HG03565 (cell line): ENCODE data around the gene TNFAIP8L3.
"Not testable (repeated sequence)": the region's sequence is repeated elsewhere in the genome, so short reads cannot be mapped to it uniquely, and the experiment has no call there.

Source experiments
- ATAC-seq: cut with Tn5 transposase; IDR thresholded peaks from one replicate; pipeline ENCODE4 v1.9.1; 2021; ENCODE audit warnings: mild to moderate bottlenecking, moderate library complexity; ENCODE audit not compliant: unreplicated experiment

TNFAIP8L3 gene

DNA sequence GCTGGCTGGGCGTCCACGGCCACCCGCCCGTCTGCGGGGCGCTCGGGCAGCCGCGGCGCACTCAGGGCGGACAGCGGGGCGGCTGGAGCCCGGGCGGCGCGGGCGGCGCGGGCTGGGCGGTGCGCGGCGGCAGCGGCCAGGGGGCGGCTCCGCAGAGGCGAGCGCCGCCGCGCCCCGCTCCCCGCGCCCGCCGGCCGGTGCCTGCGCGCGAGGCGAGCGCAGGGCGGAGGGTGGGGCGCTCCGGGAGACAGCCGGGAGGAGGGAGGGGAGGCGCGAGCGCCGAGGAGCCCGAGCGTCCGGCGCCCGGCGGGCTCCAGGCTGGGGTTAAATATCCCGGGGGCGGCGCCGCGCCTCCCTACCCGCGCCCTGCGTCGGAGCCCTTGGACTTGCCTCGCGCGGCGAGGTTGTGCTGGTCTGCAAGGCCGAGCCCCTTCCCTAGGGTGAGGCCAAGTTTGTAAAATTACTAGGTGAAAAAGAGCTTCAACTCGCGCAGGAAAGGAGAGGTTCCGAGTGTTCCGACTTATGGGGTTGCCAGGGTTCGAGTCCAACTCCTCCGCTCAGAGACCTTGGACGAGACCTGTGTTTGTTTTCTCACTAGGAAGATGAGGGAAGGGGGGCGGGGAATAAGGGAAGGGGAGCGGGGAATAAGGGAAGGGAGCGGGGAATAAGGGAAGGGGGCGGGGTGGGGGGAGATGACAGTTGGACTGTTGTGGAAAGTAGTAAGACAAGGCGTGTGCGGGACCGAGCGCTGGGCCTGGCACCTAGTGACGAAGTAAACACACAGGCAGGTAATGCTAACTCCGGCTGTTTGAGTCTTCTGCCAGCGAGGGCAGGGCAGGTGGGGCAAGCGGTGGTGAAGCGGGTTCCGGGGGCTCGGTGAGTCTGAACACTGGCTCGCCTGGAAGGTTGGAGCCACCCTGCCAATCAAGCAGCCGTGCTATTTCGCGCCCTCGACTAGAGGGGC, at the start of gene TNFAIP8L3:
Gene TNFAIP8L3, minus strand, starts transcription at position 301 of the 964 bp plus-strand sequence. CDS start 311 bp downstream, outside the sequence.
- ATAC-seq, result no peak

DNA sequence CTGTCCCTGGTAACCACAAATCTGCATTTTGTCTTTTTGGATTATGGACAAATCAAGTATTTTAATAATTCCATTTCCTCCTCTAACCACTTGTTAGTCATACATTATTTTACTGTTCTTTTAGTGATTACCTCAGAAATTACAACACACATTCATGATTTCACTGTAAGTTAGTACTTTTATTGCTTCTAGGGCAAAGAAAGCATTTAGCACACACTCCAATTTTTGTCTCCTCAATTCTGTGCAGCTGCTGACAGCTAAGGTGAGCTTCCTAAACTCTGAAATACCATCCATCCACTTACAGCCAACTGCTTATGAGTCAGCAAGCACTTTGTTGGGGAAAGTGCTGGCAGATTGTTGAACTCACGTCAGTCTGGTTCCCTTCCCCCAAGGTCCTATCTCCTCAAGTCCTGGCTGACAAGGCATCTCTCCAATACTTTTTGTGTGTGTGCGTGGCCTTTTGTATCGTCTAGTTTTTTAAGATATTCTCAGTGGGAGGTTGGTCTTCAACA, 49.4 kb upstream of the TNFAIP8L3 start:
- no peak for ATAC-seq

DNA sequence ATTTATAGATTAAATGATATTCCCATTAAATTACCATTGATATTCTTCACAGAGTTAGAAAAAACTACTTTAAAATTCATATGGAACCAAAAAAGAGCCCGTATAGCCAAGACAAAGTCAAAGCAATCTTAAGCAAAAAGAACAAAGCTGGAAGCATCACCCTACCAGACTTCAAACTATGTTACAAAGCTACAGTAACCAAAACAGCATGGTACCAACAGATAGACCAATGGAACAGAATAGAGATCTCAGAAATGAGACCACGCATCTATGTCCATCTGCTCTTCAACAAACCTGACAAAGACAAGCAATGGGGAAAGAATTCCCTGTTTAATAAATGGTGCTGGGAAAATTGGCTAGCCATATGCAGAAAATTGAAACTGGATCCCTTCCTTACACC, 45.6 kb upstream of the TNFAIP8L3 start:
- not testable (repeated sequence) for ATAC-seq

DNA sequence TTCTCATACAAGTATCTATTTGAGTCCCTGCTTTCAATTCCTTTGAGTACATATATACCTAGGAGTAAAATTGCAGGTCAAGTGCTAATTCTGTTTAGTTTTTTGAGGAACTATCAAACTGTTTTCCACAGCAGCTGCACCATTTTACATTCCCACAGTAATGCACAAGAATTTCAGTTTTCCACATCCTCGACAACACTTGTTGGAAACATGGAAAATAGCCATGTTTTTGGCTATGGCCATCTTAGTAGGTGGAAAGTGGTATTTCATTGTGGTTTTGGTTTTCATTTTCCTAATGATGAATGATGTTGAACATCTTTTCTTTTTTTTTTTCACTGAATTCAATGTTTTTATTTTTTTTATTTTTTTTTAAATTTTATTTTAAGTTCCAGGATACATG, 44.4 kb upstream of the TNFAIP8L3 start:
- ATAC-seq, result no peak

DNA sequence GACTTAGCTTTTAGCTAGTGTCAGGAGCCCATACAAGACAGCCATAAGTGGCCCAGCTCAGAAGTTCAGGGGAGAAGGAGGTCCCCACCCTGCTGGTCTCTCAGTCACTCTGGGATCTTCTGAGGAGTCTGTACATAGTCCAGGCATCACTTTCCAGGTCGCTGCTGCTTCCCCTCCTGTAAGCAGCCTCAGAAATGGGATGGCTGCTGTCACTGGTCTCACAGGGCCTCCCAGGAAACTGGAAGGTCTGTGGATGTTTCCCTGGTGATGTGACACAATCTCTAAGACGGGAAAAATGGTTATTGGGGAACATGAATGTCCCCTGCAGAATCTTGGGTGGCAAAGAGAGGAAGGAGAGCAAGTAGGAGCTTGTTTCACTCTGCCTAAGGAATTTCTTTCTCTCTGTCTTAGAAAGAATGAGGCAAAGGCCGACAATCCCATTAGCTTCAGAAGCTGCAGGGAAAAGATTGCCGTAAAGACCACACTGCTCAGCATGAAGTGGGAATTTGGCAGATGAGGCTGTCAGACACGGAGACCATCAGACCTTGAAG, 43.2 kb upstream of the TNFAIP8L3 start:
- ATAC-seq, result no peak

DNA sequence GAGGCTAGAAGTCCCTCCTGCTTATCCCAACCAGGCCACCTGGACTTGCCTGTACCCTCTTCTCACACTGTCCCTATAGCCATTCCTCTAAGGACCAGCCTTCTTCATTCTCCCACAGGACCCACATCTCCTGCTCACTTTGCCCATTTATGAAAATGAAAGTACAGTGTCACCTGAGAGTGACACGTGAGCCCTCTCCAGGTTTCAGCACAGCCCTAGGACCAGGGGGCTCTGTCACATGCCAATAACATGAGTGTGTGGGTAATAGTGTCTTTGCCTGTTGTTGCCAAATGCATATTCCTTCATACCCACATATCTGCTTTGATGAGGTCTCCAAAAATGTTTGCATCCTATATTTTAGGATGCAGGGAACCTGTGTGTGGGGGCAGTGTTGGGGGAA, 42.3 kb upstream of the TNFAIP8L3 start:
- ATAC-seq, result no peak

DNA sequence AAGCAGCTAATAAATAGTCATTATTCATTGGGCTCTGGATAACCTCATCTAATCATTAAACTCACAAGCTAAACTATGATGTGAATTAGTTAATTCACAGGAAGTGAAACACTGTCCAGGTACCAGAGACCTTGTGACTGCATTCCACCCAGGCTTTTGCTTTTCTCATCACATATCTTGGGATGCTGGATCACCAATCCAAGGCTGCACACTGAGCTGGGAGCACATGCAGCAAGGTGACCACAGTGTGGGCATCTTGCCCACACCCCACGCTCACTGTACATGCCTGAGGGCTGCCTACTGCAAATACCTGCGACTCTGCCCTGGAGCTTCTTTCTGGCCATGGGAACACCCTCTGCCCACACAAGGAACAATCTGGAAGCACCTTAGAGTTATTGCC, 40.6 kb upstream of the TNFAIP8L3 start:
- no peak for ATAC-seq

DNA sequence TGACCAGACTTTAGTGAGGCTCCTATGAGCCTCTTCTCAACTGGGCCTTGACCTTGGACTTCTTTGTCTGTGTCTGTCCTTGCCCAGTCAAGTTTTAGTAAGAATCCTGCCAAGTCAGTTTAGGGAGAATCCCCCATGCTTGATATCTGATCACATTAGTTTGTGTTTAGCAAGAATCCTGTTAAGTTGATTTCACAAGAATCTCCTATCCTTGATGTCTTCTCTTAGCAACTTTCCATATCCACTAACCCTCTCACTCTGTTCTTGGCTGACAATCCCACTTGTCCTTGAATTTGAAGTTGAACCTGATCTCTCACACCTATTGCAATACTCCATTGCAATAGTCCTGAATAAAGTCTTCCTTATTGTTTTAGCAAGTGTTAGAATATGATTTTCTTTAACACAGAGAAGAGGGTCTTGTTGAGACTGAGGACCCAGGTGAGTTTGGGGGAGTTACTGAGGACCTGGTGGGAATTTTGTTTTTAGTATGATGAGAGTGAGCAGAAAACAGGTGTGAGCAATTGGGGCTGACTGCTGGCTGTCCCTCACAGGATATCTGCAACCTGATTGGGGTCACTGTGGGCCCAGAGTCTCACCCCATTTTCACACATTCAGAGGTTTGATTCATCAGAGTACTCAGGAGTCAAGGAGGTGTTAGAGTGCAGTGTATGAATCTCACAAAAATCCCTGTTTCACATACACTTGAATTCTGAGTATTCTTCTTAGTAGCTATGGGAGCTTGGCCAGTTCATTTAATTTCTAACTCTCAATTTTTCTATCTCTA, 39.9 kb upstream of the TNFAIP8L3 start:
- ATAC-seq, result no peak

DNA sequence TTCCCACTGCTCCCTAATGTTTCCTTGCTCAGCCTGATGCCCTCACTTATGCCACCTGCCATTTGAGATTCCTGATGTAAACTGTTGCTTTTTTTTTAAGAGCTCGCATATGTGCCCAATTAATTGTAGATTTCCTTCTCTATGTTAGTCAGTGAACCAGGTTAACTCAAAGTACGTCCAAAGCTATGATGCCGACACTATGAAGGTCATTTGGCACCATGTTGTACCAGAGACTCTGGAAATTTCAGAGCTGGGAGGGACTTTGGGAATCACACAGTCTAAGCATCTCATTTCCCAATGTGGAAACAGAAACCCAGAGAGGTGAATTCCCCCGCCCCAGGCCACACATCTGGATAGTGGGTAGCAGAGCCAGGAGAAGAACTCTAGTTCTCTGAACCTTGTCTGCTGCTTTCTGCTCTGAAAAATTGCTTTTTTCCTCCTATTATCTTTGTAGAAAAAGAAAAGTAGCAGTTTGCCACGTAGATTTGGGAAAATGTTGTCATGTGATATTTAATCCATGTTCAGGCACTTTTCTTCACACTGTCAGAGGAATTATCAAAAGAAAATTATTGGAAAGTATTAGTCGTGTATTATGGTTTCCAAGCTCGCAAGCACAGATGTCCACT, 38.5 kb upstream of the TNFAIP8L3 start:
- no peak for ATAC-seq

DNA sequence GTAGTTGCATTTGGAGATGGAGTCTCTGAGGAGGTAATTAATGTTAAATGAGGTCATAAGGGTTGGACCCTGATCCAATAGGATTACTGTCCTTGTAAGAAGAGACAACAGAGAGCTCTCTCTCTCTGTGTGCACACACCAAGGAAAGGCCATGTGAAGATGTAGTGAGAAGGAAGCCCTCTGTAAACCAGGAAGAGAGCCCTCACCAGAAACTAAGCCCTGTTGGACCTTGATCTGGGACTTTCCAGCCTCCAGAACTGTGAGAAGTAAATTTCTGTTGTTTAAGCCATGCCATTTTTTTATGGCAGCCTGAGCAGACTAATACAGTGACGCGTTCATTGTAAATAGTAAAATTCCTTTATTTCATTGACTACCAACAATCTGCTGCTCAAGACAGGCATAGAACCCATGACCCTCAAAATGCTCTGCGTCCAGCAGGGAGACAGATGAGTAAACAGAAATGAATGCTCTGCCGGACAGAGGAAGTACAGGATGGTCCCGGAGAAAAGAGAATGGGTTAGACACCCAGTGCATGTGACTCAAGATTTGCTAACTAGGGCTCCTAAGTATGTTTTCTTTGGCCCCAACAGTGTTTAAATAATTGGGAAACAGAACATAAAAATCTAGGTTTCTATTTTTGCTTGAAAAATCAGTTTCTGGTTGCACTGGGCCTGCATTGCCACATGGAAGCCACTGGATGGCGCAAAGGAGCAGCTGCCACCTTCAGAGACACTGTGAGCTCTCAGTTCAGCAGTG, 37.9 kb upstream of the TNFAIP8L3 start:
- no peak for ATAC-seq

DNA sequence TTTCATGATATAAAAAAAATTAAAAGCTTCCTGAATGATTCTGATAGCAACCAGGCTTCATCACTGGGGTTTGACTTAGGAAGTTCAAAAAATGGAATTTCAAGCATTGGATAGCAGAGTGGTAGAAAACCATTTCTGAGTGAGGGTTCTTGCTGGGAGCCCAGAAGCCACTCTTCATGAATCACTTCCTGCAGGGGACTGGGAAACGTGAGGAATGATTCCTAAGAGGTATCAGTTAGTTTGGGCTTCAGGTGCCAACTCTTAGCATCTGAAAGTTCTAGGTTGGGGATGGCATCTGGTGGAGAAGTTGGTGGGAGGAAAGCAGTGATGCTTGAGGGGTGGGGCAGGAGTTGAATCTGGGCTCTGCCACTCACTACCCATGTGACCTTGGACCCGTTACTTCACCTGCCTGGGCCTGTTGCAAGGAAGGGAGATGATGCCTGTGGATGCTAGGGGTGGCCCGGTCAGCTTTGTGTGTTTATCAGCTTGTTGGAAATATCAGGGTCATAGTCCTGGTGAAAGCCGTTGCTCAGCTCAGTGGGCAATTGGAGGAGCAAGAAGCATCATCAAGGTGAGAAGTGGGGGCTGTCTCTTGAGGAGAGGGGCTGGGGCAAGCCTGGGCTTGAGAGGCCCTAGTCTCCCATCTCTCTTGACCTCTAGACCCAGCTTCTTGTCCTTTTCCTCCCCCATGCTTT, 37.0 kb upstream of the TNFAIP8L3 start:
- ATAC-seq, result no peak

DNA sequence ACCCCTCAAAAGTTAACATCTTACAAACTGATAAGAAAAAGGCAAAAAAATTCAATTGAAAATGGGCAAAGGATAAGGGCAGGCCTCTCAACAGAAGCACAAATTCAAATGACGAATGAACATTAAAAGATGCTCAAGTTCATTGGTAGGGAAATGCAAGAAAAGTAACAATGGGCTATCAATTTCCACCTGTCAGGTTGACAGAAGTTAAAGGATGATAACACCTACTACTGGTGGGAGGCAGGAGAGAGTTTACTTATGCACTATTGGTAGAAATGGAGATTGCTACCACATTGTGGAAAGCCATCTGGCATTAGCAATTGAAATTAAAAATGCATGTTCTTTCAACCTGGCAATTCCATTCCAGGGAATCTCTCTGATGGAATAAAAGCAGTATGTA, 35.6 kb upstream of the TNFAIP8L3 start:
- no peak for ATAC-seq

DNA sequence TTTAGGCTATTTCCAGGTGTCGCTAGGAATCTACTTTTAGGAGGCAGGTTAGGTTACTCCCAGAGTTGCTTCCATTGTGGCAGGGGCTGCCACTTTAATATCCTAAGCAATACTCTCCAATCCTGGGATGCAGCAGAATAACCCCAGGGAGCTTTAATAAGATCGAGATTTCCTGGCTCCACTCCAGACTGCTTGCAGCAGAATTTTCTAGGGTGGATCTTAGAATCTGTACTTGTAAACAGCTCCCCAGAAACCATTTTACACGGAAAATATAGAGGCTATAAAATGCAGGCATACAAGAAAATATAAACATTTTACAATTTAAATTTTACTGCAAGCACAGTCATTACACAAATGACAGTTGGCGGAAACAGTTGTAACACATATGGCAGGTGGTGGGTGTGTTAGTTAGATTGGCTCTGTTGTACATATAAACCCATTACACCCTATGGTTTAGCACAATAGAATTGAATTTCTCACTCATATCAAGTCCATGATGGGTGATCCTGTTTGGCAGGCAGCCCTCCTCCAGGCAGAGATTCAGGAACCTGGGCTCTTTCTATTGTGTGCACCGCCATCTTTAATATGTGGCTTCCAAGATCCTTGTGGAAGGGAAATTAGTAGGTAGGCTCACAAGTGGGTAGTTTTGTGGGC, 35.0 kb upstream of the TNFAIP8L3 start:
- no peak for ATAC-seq

DNA sequence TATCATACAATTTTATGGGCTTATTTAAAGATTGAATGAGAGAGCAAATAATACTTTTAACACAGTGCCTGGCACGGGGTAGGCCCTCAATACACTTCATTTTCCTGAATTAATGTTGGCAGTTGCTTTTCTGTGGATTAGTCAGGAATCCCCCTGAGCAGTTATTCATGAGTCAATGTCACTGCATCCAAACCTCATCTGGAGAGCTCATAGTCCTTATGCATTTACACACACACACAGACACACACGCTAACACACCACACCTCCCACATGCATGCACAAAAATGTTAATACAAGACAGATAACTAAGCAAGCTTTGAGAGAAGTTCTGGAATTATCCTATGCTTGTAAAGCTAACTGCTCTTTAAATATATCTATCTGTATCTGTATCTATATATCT, 34.0 kb upstream of the TNFAIP8L3 start:
- no peak for ATAC-seq

DNA sequence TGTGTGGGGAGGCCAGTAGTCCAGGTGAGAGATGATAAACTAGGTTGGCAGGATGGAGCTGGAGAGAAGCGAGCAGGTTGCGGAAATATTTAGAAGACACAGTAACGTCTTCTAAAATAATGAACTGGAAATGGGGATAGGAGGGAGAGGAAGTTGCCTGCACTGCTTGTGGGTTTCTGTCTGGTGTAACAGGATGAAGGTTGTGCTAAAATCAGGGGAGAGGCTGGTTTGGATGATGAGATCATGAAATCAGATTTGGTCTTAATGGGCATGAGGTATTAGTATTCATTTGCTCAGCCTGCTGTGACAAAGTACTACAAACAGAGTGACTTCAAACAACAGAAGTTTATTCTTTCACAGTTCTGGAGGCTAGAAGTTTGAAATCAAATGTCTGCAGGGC, 32.1 kb upstream of the TNFAIP8L3 start:
- ATAC-seq, result no peak

DNA sequence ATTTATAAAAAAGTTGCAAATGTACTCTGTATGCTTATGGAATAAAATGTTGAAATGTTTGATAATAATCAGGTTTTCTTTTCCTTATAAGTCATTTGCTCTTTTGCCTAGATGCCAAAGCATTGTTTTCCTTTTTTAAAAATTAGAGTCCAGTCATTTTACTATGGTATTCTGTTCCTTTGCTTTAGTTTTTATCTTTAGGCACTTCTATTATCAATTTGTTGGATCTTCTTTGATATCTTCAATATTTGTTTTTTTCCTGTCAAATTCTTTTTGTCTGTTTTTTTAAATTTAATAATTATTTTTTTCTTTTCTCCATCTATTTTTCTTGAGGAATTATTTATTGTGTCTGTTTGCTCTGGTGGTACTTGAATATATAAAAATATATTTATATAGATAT, 28.3 kb upstream of the TNFAIP8L3 start:
- not testable (repeated sequence) for ATAC-seq

DNA sequence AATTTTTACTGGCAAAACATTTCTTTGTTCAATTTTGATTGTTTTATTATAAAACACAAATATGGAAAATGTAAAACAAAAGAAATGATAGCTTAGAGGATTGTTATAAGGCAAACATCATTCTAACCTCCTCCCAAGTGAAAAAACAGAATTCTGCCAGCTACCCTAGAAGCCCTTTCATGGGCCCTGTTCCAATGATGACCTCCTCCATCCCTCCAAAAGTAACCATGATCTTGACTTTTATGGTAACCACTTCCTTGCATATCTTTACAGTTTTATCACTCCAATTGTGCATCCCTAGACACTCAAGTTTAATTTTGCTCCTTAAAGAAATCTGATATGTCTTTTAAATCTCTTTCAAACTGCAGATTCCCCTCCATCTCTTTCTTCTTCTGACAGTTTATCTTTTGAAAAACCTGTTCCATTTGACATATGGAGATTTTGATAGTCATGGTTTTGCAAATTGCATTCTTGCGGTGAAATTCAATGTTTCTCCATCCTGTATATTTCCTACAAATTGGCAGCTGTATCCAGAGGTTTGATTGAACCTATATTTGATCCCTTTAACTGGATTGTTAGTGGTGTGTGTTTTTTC, 27.0 kb upstream of the TNFAIP8L3 start:
- ATAC-seq, result no peak

DNA sequence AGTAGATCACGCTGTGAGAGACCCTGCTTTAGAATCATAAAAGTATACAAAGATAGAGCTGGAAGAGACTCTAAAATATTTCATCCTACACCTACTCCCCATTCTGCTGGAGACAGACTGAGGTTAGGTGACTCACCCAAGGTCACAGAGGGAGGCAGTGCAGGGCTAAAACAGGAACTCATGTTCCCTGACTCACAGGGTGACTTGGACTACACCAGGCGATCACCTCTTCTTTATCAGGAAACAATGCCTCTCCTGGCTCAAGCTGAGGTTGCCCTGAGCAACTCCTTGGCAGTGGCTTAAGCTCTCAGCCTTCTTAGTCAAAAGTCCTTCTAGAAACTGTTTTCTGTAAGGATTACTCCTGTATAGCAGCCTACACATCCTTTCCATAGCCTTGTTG, 26.4 kb upstream of the TNFAIP8L3 start:
- no peak for ATAC-seq

DNA sequence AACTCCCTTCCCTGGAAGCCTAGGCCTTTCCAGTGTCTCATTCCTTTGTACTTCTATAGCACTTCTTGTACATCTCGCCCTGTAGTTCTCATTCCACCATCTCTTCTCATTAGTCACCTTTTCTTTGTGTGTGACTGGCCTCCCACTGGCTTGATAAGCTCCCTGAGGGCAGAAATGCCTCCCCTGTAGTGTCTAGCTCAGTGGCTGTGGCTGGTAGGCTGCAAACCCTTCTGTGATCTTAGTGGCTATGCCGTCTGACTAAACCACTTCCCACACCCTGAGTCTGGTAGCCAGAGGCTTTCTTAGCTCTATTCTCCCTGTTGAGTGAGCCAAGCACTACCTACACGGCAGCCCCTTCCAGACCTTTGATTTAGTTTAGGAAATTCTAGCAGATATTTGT, 24.4 kb upstream of the TNFAIP8L3 start:
- ATAC-seq, result no peak
